HG03460 (cell line): ENCODE measurements around the gene GRAP.

Experiments
- ATAC-seq: cut with Tn5 transposase; IDR thresholded peaks from one replicate; pipeline ENCODE4 v1.9.1; 2021; ENCODE audit not compliant: unreplicated experiment

GRAP gene

DNA sequence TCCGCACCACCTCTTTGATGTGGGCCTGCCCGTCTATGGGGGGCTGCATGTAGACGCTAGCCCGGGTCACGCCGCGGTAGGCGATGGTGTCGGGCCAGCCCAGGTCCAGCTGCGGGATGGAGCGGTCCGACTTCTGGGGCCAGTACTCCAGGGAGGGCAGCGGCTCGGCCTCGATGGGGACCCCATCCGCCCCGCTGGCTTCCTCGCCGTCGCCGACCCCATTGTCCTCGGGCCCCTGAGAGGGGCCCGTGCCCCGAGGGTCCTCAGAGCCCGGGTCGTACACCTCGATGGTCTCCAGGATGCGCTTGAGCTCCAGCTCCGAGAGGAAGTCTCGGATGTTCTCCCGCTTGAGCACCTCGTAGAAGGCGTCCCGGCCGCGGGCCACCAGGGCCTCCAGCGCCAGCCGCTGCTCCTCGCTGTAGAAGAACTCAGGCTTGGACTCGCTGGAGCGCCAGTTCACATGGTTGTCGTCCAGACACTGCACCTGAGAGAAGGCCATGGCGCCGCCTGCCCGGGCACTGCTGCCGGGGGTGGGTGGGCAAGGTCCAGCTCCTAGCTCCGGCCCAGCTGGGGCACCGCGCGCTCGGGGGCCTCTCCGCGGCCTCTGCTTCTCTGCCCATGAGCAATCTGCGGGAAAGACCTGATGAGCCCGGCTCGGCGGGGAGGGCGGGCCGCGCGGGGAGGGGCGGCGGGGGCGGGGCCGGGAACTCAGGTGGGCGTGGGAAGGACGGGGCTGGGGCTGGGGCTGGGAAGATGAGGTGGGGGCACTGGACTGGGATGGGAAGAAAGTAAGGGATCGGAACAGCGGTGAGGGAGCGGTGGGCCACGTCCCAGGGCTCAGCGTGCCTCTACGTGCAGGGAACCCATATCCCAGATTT, 43.0 kb downstream of the GRAP start:
- ATAC-seq: peak; percentile 16

- no peak for ATAC-seq
Observed at GRCh38 chr17:19002805-19003542, 43.8 kb downstream of the GRAP start.

DNA sequence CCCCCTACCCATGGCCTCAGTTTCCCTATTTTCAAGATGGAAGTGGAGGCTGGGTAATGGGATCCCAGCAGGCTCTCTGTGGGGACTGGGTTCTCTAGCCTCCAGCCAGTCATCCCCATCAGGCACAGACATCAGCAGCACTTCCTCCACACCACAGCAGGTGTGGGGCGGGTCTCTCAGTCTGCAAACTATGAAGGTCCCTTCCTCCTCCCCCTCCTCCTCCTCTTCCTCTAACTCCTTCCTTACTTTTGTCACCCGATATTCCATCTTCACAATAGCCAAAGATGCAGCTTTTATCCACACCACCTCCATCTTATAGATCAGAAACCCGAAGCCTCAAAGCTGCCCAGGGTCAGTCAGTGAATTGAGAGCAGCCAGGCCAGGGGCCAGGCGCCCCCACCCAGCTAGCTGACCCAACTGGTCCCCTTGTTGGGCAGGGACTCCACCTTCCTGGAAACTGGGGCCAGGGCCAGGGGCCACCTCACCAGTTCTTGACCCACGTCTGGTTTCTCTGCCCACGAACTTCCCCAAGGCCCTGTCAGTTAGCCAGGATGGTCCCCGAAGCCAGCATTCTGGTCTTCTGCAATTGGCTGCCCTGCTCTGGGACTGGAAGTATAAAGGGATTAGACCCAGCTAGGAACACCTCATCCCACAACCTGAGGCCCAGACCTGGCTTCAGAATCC, 44.7 kb downstream of the GRAP start:
- no peak for ATAC-seq

DNA sequence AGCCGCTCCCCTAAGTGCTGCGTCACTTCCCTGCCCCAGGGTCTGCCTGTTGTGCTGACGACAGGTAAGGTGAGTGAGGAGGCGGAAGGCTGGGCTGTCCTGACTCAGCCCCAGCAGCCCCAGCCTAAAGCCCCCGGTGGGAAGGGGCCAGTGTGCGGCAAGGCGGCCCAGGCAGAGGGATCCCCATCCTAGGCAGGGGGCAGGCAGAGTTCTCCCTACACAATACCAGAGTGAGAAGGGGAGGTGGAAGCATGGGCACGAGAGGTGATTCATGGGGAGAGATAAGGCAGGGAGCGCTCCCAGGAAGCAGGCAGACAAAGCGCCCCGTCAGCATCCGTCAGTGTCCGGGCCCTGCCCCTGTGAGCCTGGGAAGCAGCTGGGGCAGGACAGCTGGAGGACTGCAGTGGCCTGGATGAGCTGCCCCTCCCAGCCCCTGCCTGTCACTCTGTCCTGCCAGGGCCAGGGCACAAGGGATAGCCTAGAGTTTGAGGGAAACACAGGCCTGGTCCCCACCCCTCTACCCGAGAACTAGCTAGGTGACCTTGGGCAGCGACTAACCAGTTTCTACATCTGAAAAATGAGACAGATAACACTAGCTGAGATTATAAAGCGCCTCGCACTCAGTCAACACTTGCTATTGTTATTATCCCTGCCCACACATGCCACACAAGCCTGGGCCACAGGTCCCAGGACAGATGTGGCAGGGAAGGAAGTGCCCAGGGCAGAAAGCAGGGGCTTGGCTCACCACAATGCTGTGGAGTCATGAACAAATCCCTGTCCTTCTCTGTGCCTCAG, 46.0 kb downstream of the GRAP start:
- no peak for ATAC-seq

- ATAC-seq: no peak
Observed at GRCh38 chr17:18999911-19000310, 46.8 kb downstream of the GRAP start.

GRCh38 chr17:18999394-18999793, 47.4 kb downstream of the GRAP start:
- no peak for ATAC-seq

- ATAC-seq: no peak
Observed at GRCh38 chr17:18997650-18998196, 49.0 kb downstream of the GRAP start.

DNA sequence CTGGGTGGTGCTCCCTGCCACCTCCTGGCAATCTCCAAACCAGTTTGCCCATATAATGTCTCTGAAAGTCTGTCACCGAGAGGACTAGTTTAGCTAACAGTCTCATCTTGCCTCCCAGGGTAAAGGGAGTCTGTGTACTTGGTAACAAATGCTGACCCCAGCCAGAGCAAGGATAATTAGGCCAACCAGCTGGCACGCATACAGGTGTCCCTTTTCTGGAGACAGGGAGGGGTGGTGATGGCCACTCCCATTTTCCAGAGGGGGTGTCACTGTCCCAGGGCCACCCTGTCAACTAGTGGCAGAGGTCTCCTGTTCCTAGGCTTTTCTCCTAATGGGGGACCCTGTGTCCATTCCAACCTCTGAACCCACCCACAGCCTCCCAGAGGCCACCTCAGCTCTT, 50.3 kb downstream of the GRAP start:
- no peak for ATAC-seq

DNA sequence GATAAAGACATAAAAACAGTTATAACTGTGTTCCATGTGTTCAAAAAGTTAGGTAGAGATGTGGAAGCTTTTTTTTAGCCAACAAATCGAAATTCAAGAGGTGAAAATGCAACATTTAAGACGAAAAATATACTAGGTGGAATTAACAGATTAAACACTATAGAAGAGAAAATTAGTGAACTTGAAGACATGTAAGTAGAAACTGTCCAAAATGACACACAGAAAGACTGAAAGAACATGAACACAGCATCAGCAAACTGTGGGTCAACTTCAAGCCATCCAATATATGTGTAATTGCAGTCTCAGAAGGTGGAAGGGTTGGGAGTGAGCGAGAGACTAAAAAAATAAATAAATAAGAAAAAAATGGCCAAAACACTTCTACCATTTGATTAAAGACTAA, 51.5 kb downstream of the GRAP start:
- ATAC-seq: no peak

DNA sequence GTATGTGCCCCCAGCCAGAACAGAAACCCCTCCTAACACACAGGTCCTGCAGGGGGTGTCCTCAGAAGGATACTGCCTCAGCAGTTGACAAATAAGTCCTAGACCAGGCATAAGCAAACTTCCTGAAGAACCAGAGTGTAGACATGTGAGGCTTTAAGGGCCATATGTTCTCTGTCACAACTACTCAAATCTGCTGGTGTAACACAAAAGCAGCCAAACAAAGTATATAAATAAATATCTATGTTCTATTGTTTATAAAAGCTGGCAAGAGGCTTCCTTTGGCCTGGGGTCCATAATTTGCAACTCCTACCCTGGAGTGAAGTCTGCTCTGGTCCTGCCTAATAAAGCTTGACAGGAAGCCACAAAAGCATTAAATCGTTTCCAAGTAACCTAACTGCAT, 52.1 kb downstream of the GRAP start:
- ATAC-seq: no peak

- no peak for ATAC-seq
Observed at GRCh38 chr17:18993905-18994526, 52.7 kb downstream of the GRAP start.

DNA sequence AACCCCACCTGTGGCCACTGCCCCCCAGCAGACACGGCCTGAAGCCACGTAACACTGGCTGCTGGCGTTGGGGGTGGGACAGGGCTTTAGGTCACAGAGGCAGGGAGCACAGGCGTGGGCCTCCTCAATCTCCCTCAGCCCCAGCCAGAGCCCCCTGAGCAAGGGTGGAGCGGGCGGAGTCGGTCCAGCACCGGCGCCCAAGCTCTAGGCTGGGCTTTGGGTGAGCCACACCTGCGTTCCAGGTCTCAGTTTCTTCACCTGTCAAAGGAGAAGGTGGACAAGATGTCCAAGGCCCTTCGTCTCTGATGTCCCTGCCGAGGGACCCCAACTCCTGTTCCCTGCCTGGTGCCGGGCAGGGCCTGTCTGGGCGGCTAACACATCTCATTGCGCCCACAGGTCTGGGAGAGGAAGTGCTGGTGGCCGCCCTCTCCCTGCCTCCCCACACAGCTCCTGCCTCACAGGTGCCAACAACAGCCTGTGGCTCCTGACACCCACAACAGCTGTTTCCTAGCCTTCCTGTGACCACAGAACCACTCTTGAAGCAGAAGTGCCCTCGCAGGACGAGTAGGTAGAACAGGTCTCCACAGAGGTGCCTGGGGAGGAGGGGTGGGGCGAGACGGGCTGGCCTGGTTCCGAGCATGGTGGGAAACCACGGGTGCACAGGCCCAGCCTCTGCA, 54.2 kb downstream of the GRAP start:
- no peak for ATAC-seq

- no peak for ATAC-seq
Observed at GRCh38 chr17:18991531-18992315, 55.0 kb downstream of the GRAP start.

DNA sequence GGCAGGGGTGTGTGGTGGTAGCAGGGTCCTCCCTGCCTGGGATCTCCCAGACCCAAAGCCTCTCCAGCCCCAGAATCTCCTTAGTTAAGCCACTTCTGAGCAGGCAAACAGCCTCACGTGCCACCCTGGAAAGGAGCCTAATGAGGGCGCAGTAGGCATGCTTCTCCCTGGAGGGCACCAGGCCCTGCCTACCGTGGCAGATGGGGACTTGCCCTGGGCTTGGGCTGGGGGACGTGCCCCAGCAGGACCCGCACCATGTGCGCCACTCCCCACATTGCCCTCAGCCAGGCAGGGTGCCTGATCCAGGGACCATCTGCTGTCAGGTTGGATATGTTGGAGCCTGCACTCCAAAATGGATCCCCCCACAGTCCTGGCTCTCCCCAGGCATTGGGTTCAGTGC, 56.4 kb downstream of the GRAP start:
- ATAC-seq: no peak

DNA sequence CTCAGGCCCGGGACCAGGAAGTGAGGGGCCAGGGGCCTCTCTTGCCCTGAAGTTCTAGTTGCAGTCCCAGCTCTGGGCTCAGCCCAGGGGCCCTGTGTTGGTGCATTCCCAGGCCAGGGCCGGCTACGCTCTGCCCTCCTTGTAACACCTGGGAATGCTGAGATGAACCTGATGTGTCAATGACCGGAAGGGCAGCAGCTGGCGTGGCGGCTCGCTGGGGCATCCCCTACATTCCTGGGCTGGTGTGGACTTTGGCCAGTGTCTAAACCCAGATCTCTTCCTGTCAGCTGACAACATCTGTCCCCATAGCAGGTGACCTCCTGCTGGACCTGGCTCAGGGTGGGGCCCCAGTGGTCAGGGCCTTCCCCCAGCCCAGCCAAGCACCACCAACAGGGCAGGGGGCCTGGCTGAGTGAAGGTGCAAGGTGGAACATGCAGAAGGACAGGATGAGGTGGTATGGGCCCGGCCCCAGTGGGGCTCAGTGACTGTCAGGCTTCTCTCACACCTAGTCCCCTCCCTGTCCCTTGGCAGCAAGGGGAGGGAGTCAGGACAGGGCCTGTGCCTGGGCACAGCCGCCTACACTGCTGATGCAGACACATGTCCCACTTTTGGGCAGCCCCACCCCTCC, 58.1 kb downstream of the GRAP start:
- ATAC-seq: no peak

- ATAC-seq: no peak
Observed at GRCh38 chr17:18987862-18988545, 58.8 kb downstream of the GRAP start.

DNA sequence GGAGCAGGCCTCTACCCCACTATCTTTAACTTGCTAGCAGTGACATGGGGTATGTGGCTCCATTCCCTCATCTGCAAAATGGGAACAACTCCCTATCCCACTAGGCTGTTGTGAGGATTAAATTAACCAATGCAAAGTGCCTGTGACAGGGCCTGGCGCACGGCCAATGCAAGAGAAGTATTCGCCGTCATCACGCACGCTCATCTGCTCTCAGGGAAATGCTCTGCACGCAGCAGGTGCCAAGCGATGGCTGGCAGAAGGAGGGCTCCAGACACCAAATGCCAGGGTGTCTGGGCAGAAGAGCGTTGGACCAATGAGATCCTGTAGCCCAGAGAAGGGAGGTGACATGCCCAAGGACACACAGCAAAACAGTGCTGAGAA, 59.5 kb downstream of the GRAP start:
- ATAC-seq: no peak
